ENCODE measurements around the gene KRTAP4-4. TPM values are rescaled to one million over a fixed set of nuclear protein-coding genes. Genes with fewer than 3 reads are reported as not detected.
"Not testable (repeated sequence)": the region's sequence is repeated elsewhere in the genome, so short reads cannot be mapped to it uniquely, and the experiment has no call there.

Gene KRTAP4-4
- total RNA-seq, 3 donors from 2014 or later, result not detected

- no peak for DNase-seq
- no peaks in the 10 kb centered on the region for H3K9me3 Mint-ChIP-seq
- no peaks in the 10 kb centered on the region for H3K36me3 Mint-ChIP-seq (ENCODE audit: insufficient read depth)
- no peaks in the 10 kb centered on the region for H3K27me3 Mint-ChIP-seq (ENCODE audit: low read depth)
- no peaks in the 10 kb centered on the region for H3K4me1 Mint-ChIP-seq (ENCODE audit: low read depth)
- H3K4me3 Mint-ChIP-seq, result no peak overlapping the region
- ATAC-seq, result no peak
Measured at GRCh38 chr17:41167561-41167960, 7.0 kb upstream of the KRTAP4-4 start.

- no peak for ATAC-seq
- H3K4me3 Mint-ChIP-seq, result no peak overlapping the region
- no peak for DNase-seq
- no peaks in the 10 kb centered on the region for H3K36me3 Mint-ChIP-seq (ENCODE audit: insufficient read depth)
- no peaks in the 10 kb centered on the region for H3K9me3 Mint-ChIP-seq
- no peaks in the 10 kb centered on the region for H3K4me1 Mint-ChIP-seq (ENCODE audit: low read depth)
- no peaks in the 10 kb centered on the region for H3K27me3 Mint-ChIP-seq (ENCODE audit: low read depth)
Measured at GRCh38 chr17:41163828-41164227, 3.3 kb upstream of the KRTAP4-4 start.

DNA sequence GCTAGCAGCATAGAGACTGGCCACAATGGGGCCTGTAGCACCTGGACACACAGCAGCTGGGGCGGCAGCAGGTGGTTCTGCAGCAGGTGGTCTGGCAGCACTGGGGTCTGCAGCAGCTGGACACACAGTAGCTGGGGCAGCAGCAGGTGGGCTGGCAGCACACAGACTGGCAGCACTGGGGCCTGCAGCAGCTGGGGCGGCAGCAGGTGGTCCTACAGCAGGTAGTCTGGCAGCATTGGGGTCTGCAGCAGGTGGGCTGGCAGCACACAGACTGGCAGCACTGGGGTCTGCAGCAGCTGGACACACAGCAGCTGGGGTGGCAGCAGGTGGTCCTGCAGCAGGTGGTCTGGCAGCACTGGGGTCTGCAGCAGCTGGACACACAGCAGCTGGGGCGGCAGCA is 358 bp downstream of the KRTAP4-4 start:
- ATAC-seq; H3K4me1 Mint-ChIP-seq (ENCODE audit: low read depth); DNase-seq; H3K9me3 Mint-ChIP-seq; H3K4me3 Mint-ChIP-seq; H3K36me3 Mint-ChIP-seq (ENCODE audit: insufficient read depth): not testable (repeated sequence)
- H3K27me3 Mint-ChIP-seq (ENCODE audit: low read depth), result peaks cover 18% of the 10 kb centered on the region

DNA sequence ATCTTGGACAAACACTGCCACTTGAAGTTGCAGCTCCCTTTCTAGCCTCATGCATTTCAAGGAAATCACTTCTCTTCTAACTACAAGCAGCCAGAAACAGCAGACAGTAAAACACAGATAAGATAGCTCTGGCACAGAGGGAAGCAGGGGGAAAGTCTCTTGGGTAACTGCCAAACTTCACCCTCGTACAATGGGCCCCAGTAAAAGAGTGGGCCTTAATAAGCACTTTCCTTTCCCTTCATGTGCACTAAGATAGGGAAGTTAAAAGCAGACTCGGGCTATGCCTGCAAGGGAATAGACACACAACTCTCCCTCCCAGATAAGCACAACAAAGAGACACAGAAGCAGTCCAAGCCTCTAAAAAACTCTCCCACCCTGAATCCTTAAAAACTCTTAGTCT is 6.7 kb downstream of the KRTAP4-4 start:
- Mint-ChIP-seq H3K4me1 (ENCODE audit: low read depth) (no peaks in the 10 kb centered on the region), H3K9me3 (no peaks in the 10 kb centered on the region), H3K27me3 (ENCODE audit: low read depth) (peaks cover 24% of the 10 kb centered on the region), H3K36me3 (ENCODE audit: insufficient read depth) (no peaks in the 10 kb centered on the region), H3K4me3 (no peak overlapping the region)
- DNase-seq (no peak), ATAC-seq (no peak)

- H3K27me3 Mint-ChIP-seq (ENCODE audit: low read depth), result peaks cover 14% of the 10 kb centered on the region
- no peak overlapping the region for H3K4me3 Mint-ChIP-seq
- no peaks in the 10 kb centered on the region for H3K36me3 Mint-ChIP-seq (ENCODE audit: insufficient read depth)
- no peaks in the 10 kb centered on the region for H3K4me1 Mint-ChIP-seq (ENCODE audit: low read depth)
- DNase-seq (no peak), ATAC-seq (no peak)
- H3K9me3 Mint-ChIP-seq, result no peaks in the 10 kb centered on the region
Measured at GRCh38 chr17:41151525-41151924, 9.0 kb downstream of the KRTAP4-4 start.

DNA sequence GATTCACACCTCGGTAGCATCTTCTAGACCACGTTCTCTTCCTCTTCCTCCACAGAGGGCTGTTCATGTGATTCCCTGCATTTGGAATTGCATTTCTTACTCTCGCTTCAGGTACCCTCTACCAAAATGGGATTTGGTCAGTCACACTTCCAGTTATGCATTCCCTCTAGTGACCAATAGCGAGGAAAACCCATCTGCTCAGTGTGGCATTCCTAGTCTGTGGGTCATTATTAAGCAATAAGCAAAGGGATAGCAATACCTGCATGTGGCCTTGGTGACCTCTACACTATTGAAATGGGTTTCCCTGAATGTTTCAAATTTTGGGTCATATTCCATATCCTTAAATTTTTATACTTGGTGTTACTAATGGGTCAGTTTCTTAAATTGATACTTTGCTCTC is 10.5 kb downstream of the KRTAP4-4 start:
- Mint-ChIP-seq H3K36me3 (ENCODE audit: insufficient read depth) (no peaks in the 10 kb centered on the region), H3K4me3 (no peak overlapping the region), H3K4me1 (ENCODE audit: low read depth) (no peaks in the 10 kb centered on the region), H3K27me3 (ENCODE audit: low read depth) (peaks cover 6% of the 10 kb centered on the region), H3K9me3 (no peaks in the 10 kb centered on the region)
- DNase-seq (no peak), ATAC-seq (no peak)

GRCh38 chr17:41149652-41149985 is 10.9 kb downstream of the KRTAP4-4 start, which contains the start of gene KRTAP4-5:
KRTAP4-5 (minus strand) TSS chr17:41149825; CDS start chr17:41149767, 58 bp downstream.
- Mint-ChIP-seq H3K27me3 (ENCODE audit: low read depth) (peaks cover 6% of the 10 kb centered on the region), H3K4me3 (no peak within 1 kb of the TSS), H3K36me3 (ENCODE audit: insufficient read depth) (no peaks in the 10 kb centered on the region), H3K9me3 (no peaks in the 10 kb centered on the region), H3K4me1 (ENCODE audit: low read depth) (no peaks in the 10 kb centered on the region)
- ATAC-seq (no peak), DNase-seq (no peak)

- not testable (repeated sequence) for H3K27me3 Mint-ChIP-seq (ENCODE audit: low read depth); H3K4me1 Mint-ChIP-seq (ENCODE audit: low read depth); ATAC-seq; DNase-seq; H3K9me3 Mint-ChIP-seq; H3K36me3 Mint-ChIP-seq (ENCODE audit: insufficient read depth); H3K4me3 Mint-ChIP-seq
Measured at GRCh38 chr17:41148971-41149651, 11.4 kb downstream of the KRTAP4-4 start.

DNA sequence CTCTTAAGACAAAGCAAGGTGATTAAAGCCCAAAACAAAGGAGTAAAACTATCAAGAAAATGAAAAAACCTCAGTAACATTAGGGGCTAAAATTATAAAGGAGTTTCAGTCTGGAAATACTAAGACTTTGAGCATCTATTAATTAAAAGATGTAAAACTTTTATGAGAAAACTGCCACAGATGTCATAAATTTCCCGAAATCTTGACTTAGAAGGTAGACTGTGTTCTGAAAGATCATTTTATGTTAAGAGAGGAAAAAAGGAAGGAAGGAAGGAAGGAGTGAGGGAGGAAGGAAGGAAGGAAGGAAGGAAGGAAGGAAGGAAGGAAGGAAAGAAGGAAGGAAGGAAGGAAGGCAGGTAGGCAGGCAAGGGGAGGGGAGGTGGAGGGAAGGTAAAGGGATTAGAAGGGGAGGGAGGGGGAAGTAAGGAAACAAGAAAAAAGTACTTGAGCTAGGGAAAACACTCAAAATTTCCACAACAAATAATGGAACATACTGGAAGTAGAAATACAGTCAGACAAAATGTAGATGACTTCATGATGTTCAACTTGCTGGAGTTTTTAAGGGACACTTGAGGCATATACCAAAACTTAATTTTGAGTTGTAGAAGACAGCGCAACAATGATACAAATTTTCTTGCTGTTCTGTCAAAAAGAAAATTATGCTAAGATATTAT is 12.9 kb downstream of the KRTAP4-4 start:
- Mint-ChIP-seq H3K27me3 (ENCODE audit: low read depth) (no peaks in the 10 kb centered on the region), H3K36me3 (ENCODE audit: insufficient read depth) (peaks cover 3% of the 10 kb centered on the region), H3K4me1 (ENCODE audit: low read depth) (no peaks in the 10 kb centered on the region), H3K9me3 (peaks cover 13% of the 10 kb centered on the region), H3K4me3 (no peak overlapping the region)
- ATAC-seq (no peak), DNase-seq (no peak)

GRCh38 chr17:41145261-41145660 is 15.3 kb downstream of the KRTAP4-4 start:
- H3K9me3 Mint-ChIP-seq, result peaks cover 22% of the 10 kb centered on the region
- no peaks in the 10 kb centered on the region for H3K4me1 Mint-ChIP-seq (ENCODE audit: low read depth)
- no peaks in the 10 kb centered on the region for H3K27me3 Mint-ChIP-seq (ENCODE audit: low read depth)
- no peak overlapping the region for H3K4me3 Mint-ChIP-seq
- DNase-seq (no peak), ATAC-seq (no peak)
- peaks cover 7% of the 10 kb centered on the region for H3K36me3 Mint-ChIP-seq (ENCODE audit: insufficient read depth)

DNA sequence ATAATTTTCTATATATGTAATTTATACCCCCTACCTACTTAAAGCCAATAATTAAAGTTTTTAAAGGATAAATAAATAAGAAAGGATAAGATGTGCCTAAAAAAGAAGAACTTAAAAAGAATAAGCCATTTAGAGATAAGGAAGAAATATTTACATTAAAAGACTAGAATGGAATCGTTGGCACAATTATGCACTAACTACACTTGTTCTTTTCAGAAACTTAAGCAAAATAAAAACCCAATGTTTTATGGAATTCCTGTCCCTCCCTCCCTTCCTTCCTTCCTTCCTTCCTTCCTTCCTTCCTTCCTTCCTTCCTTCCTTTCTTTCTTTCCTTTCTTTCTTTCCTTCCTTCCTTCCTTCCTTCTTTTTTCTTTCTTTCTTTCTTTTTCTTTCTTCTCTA is 15.7 kb downstream of the KRTAP4-4 start:
- ATAC-seq (no peak), DNase-seq (no peak)
- Mint-ChIP-seq H3K27me3 (ENCODE audit: low read depth) (peaks cover under 1% of the 10 kb centered on the region), H3K4me3 (no peak overlapping the region), H3K36me3 (ENCODE audit: insufficient read depth) (peaks cover 7% of the 10 kb centered on the region), H3K4me1 (ENCODE audit: low read depth) (no peaks in the 10 kb centered on the region), H3K9me3 (peaks cover 22% of the 10 kb centered on the region)

DNA sequence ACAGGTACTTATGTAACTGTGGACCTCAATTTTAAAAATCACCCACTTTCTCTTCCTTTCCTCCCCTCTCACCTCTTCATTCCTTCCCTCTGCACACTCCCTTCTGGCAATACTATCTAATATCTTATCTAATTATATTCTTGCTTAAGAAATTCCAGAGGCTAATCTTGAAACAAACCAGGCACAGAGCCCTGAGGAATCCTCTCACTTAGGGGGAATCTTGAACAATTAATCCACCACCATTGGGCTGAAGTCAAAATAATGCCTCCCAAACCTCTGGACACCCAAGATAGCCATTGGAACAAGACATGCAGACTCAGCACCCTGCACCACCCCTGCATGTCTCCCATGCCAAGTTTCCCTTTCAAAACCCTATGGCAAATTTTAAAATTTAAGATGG is 19.2 kb downstream of the KRTAP4-4 start:
- ATAC-seq (no peak), DNase-seq (no peak)
- Mint-ChIP-seq H3K4me3 (no peak overlapping the region), H3K9me3 (peaks cover 30% of the 10 kb centered on the region), H3K27me3 (ENCODE audit: low read depth) (peaks cover 3% of the 10 kb centered on the region), H3K4me1 (ENCODE audit: low read depth) (no peaks in the 10 kb centered on the region), H3K36me3 (ENCODE audit: insufficient read depth) (peaks cover 8% of the 10 kb centered on the region)

DNA sequence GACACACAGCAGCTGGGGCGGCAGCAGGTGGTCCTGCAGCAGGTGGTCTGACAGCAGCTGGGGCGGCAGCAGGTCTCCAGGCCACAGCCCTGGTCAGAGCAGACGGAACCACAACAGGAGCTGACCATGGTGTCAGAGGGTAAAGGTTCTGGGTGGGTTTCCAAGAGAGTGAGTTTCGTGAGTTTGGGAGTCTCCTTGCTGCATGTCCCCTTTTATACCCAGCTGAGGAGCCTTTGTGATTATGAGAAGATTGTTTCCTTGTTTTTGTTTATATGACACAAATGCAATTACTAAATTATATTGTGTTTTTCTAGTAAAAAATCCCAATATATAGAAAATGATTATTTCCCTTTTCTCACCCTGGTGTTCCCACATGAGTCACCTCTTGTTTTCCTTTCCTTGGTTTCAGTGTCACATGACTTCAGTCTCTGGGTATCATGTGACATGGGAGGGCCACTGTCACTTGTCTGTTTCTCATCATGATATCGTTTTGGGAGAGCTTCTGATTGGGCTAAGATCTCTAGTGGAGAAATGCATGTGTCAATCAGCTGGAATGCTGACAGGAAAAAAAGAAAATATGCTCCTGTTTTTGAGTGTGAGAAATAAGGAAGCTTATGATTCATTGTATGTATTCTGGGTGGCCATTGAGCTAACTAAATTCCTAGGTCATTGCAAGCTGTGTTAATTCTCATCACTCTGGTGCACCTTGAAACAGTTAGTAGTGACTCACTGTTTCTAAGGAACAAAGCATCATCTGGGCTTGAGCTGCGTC is 20.0 kb downstream of the KRTAP4-4 start, which contains the start of gene KRTAP4-6:
Gene KRTAP4-6 (minus strand): TSS at position 185 of the 772 bp plus-strand sequence. CDS start 57 bp downstream, at position 128.
- Mint-ChIP-seq H3K9me3 (peaks cover 30% of the 10 kb centered on the region), H3K27me3 (ENCODE audit: low read depth) (peaks cover 3% of the 10 kb centered on the region), H3K4me1 (ENCODE audit: low read depth) (no peaks in the 10 kb centered on the region), H3K4me3 (no peak within 1 kb of the TSS), H3K36me3 (ENCODE audit: insufficient read depth) (peaks cover 8% of the 10 kb centered on the region)
- ATAC-seq (no peak), DNase-seq (no peak)

DNA sequence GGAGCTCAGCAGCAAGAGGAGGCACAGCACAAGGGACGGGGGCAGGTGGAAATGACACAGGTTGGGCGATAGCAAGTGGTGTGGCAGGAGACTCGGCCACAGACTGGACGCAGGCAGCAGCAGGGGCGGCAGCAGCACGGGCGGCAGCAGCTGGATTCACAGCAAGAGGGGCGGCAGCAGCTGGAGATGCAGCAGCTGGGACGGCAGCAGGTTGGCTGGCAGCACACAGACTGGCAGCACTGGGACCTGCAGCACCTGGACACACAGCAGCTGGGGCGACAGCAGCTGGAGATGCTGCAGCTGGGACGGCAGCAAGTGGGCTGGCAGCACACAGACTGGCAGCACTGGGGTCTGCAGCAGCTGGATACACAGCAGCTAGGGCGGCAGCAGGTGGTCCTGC is 20.7 kb downstream of the KRTAP4-4 start:
- H3K36me3 Mint-ChIP-seq (ENCODE audit: insufficient read depth); H3K4me1 Mint-ChIP-seq (ENCODE audit: low read depth); H3K4me3 Mint-ChIP-seq; ATAC-seq; DNase-seq; H3K27me3 Mint-ChIP-seq (ENCODE audit: low read depth): not testable (repeated sequence)
- H3K9me3 Mint-ChIP-seq, result peaks cover 30% of the 10 kb centered on the region
